HepG2 (cell line): Measurements from ENCODE around the gene CCM2. TPM values are rescaled to one million over a fixed set of nuclear protein-coding genes. Genes with fewer than 3 reads are reported as not detected.

ENCODE experiments used
- AHDC1 ChIP-seq: sonication (generic); formaldehyde crosslinking; IDR thresholded peaks from 2 replicates; pipeline ENCODE4 v1.5.1; 2020; ENCODE audit warnings: mild to moderate bottlenecking, missing genetic modification reagents, borderline replicate concordance
- BRD4 ChIP-seq: sonication (generic); formaldehyde crosslinking; IDR thresholded peaks from 2 replicates; pipeline ENCODE4 v1.4.0; 2020; ENCODE audit warnings: missing genetic modification reagents
- HMGXB3 ChIP-seq: sonication (generic); formaldehyde crosslinking; IDR thresholded peaks from 2 replicates; pipeline ENCODE4 v1.4.0; 2020; ENCODE audit warnings: missing genetic modification reagents, borderline replicate concordance
- ISX ChIP-seq: sonication (generic); formaldehyde crosslinking; conservative IDR thresholded peaks from 2 replicates; pipeline ENCODE4 v1.5.0; 2020; ENCODE audit warnings: missing genetic modification reagents
- JUND ChIP-seq: sonication (generic); formaldehyde crosslinking; IDR thresholded peaks from 2 replicates; pipeline ENCODE4 v1.8.0; 2022; ENCODE audit warnings: mild to moderate bottlenecking, missing genetic modification reagents
- NCOA1 ChIP-seq: sonication (generic); formaldehyde crosslinking; IDR thresholded peaks from 2 replicates; pipeline ENCODE4 v1.9.0; 2021; ENCODE audit warnings: missing genetic modification reagents
- PAX8 ChIP-seq: sonication (generic); formaldehyde crosslinking; IDR thresholded peaks from 2 replicates; pipeline ENCODE4 v1.8.0; 2022; ENCODE audit warnings: mild to moderate bottlenecking, missing genetic modification reagents, borderline replicate concordance
- PRDM10 ChIP-seq: sonication (generic); formaldehyde crosslinking; IDR thresholded peaks from 2 replicates; pipeline ENCODE4 v1.4.0; 2020; ENCODE audit warnings: low read depth, missing genetic modification reagents
- SNAPC2 ChIP-seq: sonication (generic); formaldehyde crosslinking; IDR thresholded peaks from 2 replicates; pipeline ENCODE4 v1.8.1; 2022; ENCODE audit warnings: mild to moderate bottlenecking, missing genetic modification reagents
- ZFP90 ChIP-seq: sonication (generic); formaldehyde crosslinking; IDR thresholded peaks from 2 replicates; pipeline ENCODE4 v1.8.0; 2022; ENCODE audit warnings: missing genetic modification reagents, mild to moderate bottlenecking, inconsistent platforms, borderline replicate concordance
- ZNF124 ChIP-seq: sonication (generic); formaldehyde crosslinking; IDR thresholded peaks from 2 replicates; pipeline ENCODE4 v1.4.0; 2020; ENCODE audit warnings: missing genetic modification reagents
- ZNF800 ChIP-seq: sonication (generic); formaldehyde crosslinking; IDR thresholded peaks from 2 replicates; pipeline ENCODE4 v1.4.0; 2020; ENCODE audit warnings: missing genetic modification reagents
- polyA plus RNA-seq, 8 experiments: library from polyadenylated mRNA; depleted of rRNA in 3 of 8; stranded (reverse) in 7 of 8; unstranded in 1 of 8; fragments of >200 nt; fragmentation: Illumina TruSeq in 4 of 8; extraction: Trizol in 4 of 8; gene quantifications; 2 replicates each; pipeline versions ENCODE4 v1.2.1 to v1.2.3, GENCODE V29; 2011 to 2016; ENCODE audit warnings: low read depth in 4 of 8, missing spikeins in 1 of 8, mixed read lengths in 1 of 8; ENCODE audit not compliant: insufficient read depth in 1 of 8
- total RNA-seq, 5 experiments: library from RNA; depleted of rRNA; stranded (reverse); fragments of >200 nt; fragmentation: Illumina TruSeq; extraction: Trizol; gene quantifications; 2 replicates each; pipeline ENCODE4 v1.2.3, GENCODE V29; 2016; ENCODE audit warnings: low read depth in 1 of 5

Gene CCM2
- total and polyA plus RNA-seq, 2 of the 13 experiments (the other 11 are each of a cell fraction or from before 2014, with no cell fraction given): 13.7 to 15.8 TPM

GRCh38 chr7:44967571-44968446, 32.2 kb upstream of the CCM2 start (continued):
- no peak for TF ChIP-seq PRDM10 (CRISPR knock-in tag)
- no peak for TF ChIP-seq HMGXB3 (CRISPR knock-in tag)
- no peak for TF ChIP-seq NCOA1 (CRISPR knock-in tag)
- TF ChIP-seq AHDC1 (CRISPR knock-in tag): no peak
- TF ChIP-seq JUND (CRISPR knock-in tag): no peak
- no peak for TF ChIP-seq ZNF800 (CRISPR knock-in tag)
- TF ChIP-seq BRD4 (CRISPR knock-in tag): no peak
- no peak for TF ChIP-seq PAX8 (CRISPR knock-in tag)
- no peak for TF ChIP-seq ISX (CRISPR knock-in tag)
- TF ChIP-seq SNAPC2 (CRISPR knock-in tag): no peak
- TF ChIP-seq ZFP90 (CRISPR knock-in tag): 0 out of 2 replicates have a peak, but pooled peaks have one; percentile 39
- TF ChIP-seq ZNF124 (CRISPR knock-in tag): no peak
